B cell (primary cell): ENCODE results near the gene CCNL1. TPM values are rescaled to one million over a fixed set of nuclear protein-coding genes. Genes with fewer than 3 reads are reported as not detected.

Experiments used
- ATAC-seq: fragments of 200-7000 bp; cut with Tn5 transposase; one replicate; pipeline ENCODE4 v1.10.0; 2021; ENCODE audit warnings: low read depth, mild to moderate bottlenecking, moderate number of reproducible peaks, moderate library complexity
- CTCF ChIA-PET: fragments of 350-600 bp; sonication (Branson Sonifier 250); formaldehyde crosslinking; loops from one replicate; lab custom pipeline; 2021; ENCODE audit warnings: antibody characterized with exemption, inconsistent platforms; lab: Charles Lee
- POLR2A ChIA-PET: fragments of 350-600 bp; sonication (Branson Sonifier 250); formaldehyde crosslinking; loops from one replicate; lab custom pipeline; 2021; ENCODE audit warnings: antibody characterized with exemption; lab: Charles Lee
- DNase-seq: peaks from one replicate; pipeline ENCODE4 v3.0.0; 2013
- H2AFZ ChIP-seq: 2 replicates; pipeline ENCODE4 v1.6.1; 2012; ENCODE audit warnings: mild to moderate bottlenecking, low read depth, low read length; ENCODE audit not compliant: insufficient read depth, poor library complexity, severe bottlenecking
- H3K27ac ChIP-seq, 2 donors: 1 replicate in 1 of 2; 2 replicates in 1 of 2; pipeline ENCODE4 v1.5.1; 2012 to 2013; ENCODE audit warnings: low read length in 2 of 2, mild to moderate bottlenecking in 2 of 2, moderate library complexity in 1 of 2
- H3K27me3 ChIP-seq, 4 experiments: fragments of 200-600 bp in 1 of 4; sonication (generic) in 1 of 4; replicated peaks in 1 of 4; 1 replicate in 2 of 4; 2 replicates in 2 of 4; pipeline versions ENCODE4 v1.6.1 to v1.7.0; 2013 to 2016; ENCODE audit warnings: low read length in 3 of 4, mild to moderate bottlenecking in 2 of 4, mixed read lengths in 1 of 4, moderate library complexity in 1 of 4; ENCODE audit not compliant: insufficient read depth in 4 of 4, control insufficient read depth in 3 of 4; ENCODE audit errors: control extremely low read depth in 1 of 4
- H3K36me3 ChIP-seq, 2 experiments: replicated peaks in 1 of 2; 1 replicate in 1 of 2; 2 replicates in 1 of 2; pipeline versions ENCODE4 v1.6.1 to v1.7.1; 2013; ENCODE audit warnings: low read length in 1 of 2; ENCODE audit not compliant: insufficient read depth in 2 of 2, control insufficient read depth in 1 of 2; ENCODE audit errors: control extremely low read depth in 1 of 2, extremely low read depth in 1 of 2
- H3K4me1 ChIP-seq, 2 donors: fragments of 200-600 bp in 1 of 2; sonication (generic) in 1 of 2; 1 replicate in 1 of 2; 2 replicates in 1 of 2; pipeline versions ENCODE4 v1.5.1 to v1.6.1; 2013 to 2017; ENCODE audit warnings: low read length in 2 of 2; ENCODE audit not compliant: control insufficient read depth in 2 of 2, insufficient read depth in 2 of 2
- H3K4me2 ChIP-seq: replicated peaks from 2 replicates; pipeline ENCODE3; 2012; ENCODE audit warnings: mild to moderate bottlenecking, low read depth, low read length; ENCODE audit not compliant: poor library complexity, severe bottlenecking
- H3K4me3 ChIP-seq, 5 experiments: fragments of 200-600 bp in 1 of 5; sonication (generic) in 1 of 5; 1 replicate in 3 of 5; 2 replicates in 2 of 5; pipeline versions ENCODE4 v1.5.1 to v1.7.0; 2011 to 2016; ENCODE audit warnings: low read length in 4 of 5, mild to moderate bottlenecking in 4 of 5, low read depth in 2 of 5, control low read depth in 1 of 5, moderate library complexity in 1 of 5; ENCODE audit not compliant: insufficient read depth in 1 of 5; ENCODE audit errors: control extremely low read depth in 1 of 5, extremely low read depth in 1 of 5
- H3K79me2 ChIP-seq: fragments of 200-600 bp; sonication (generic); one replicate; pipeline ENCODE4 v1.6.0; 2016; ENCODE audit warnings: low read length; ENCODE audit not compliant: control insufficient read depth, insufficient read depth
- H3K9ac ChIP-seq: fragments of 200-600 bp; sonication (generic); 2 replicates; pipeline ENCODE4 v1.6.1; 2017; ENCODE audit warnings: mild to moderate bottlenecking, low read length, moderate library complexity
- H3K9me3 ChIP-seq, 3 donors: one replicate each; pipeline versions ENCODE4 v1.6.1 to v1.7.1; 2013; ENCODE audit warnings: low read length in 2 of 3; ENCODE audit not compliant: control insufficient read depth in 2 of 3, insufficient read depth in 1 of 3; ENCODE audit errors: control extremely low read depth in 1 of 3
- H4K20me1 ChIP-seq: 2 replicates; pipeline ENCODE4 v1.6.0; 2012; ENCODE audit warnings: mild to moderate bottlenecking, low read length; ENCODE audit not compliant: insufficient read depth, control insufficient read depth, poor library complexity, severe bottlenecking
- H3K27ac Mint-ChIP-seq: one replicate; pipeline ENCODE4 v1.8.0; 2021; ENCODE audit warnings: mixed read lengths
- H3K27me3 Mint-ChIP-seq: one replicate; pipeline ENCODE4 v1.8.0; 2021; ENCODE audit warnings: mixed read lengths
- H3K4me1 Mint-ChIP-seq: one replicate; pipeline ENCODE4 v1.8.0; 2021; ENCODE audit warnings: mixed read lengths
- H3K4me3 Mint-ChIP-seq: one replicate; pipeline ENCODE4 v1.8.0; 2021; ENCODE audit warnings: mixed read lengths
- H3K9me3 Mint-ChIP-seq: one replicate; pipeline ENCODE4 v1.8.0; 2022; ENCODE audit warnings: mixed read lengths; ENCODE audit not compliant: insufficient read depth
- CTCF ChIP-seq: fragments of 200-600 bp; IDR thresholded peaks from one replicate; pipeline ENCODE4 v1.8.0; 2022; ENCODE audit warnings: antibody characterized with exemption, mild to moderate bottlenecking
- EZH2 ChIP-seq: IDR thresholded peaks from 2 replicates; pipeline ENCODE4 v1.6.1; 2012; ENCODE audit warnings: borderline replicate concordance, low read depth, mild to moderate bottlenecking, moderate library complexity, low read length; ENCODE audit not compliant: insufficient read depth, poor library complexity, severe bottlenecking
- WGBS: methylation state at CpG from one replicate; pipeline ENCODE4 v1.1.5; 2013; ENCODE audit warnings: missing lambda C conversion rate; ENCODE audit not compliant: insufficient coverage; 5-methylcytosine and 5-hydroxymethylcytosine counted together
- intact Hi-C: fragments of 100-400 bp; cut with micrococcal nuclease; formaldehyde crosslinking; loops from one replicate; pipeline ENCODE4 v1.10.0; 2022
- polyA plus RNA-seq: library from polyadenylated mRNA; depleted of rRNA; stranded (reverse); fragments of >200 nt; gene quantifications from 2 replicates; pipeline ENCODE4 v1.2.3, GENCODE V29; 2012
- total RNA-seq, 2 donors: library from RNA; stranded (reverse); fragments of 120-200 nt in 1 of 2; gene quantifications; 1 replicate in 1 of 2; 2 replicates in 1 of 2; pipeline versions ENCODE4 v1.2.3 to v1.2.4, GENCODE V29; 2013 to 2022

The CCNL1 gene
- total and polyA plus RNA-seq, 2 donors (not counting 1 experiment from before 2014, with no cell fraction given): 322 to 655 TPM

GRCh38 chr3:157128771-157129681 is 30.9 kb downstream of the CCNL1 start:
- Histone ChIP-seq H4K20me1 (no peaks in the 10 kb centered on the region), H3K79me2 (no peaks in the 10 kb centered on the region), H2AFZ (peak overlapping the region; percentile 34), H3K9ac (no peak overlapping the region), H3K36me3 (no peaks in the 10 kb centered on the region), H3K4me1 (peaks cover 3 to 29% of the 10 kb centered on the region in 2 donors), H3K9me3 (no peaks in the 10 kb centered on the region), H3K27ac (no peak overlapping the region), H3K4me3 (no peak overlapping the region), H3K27me3 (no peaks in the 10 kb centered on the region), H3K4me2 (no peak overlapping the region)
- ChIA-PET POLR2A (no interaction called here), CTCF (interaction anchor here (2.1 to 3.8 kb wide), 2 partner anchors 9 to 979 kb away, joined by 7 to 45 read pairs; no protein-coding TSS in a partner anchor)
- peaks cover 25% of the 10 kb centered on the region for H3K4me1 Mint-ChIP-seq
- no peak for TF ChIP-seq EZH2
- TF ChIP-seq CTCF: no peak
- H3K27me3 Mint-ChIP-seq: no peaks in the 10 kb centered on the region
- intact Hi-C loops: no loop called here
- H3K9me3 Mint-ChIP-seq: no peaks in the 10 kb centered on the region
- DNase-seq: no peak
- 83% methylated on average over 6 of the region's 14 CpGs for WGBS
- peak; percentile 21 for ATAC-seq
- H3K27ac Mint-ChIP-seq: peak overlapping the region; percentile 63
- H3K4me3 Mint-ChIP-seq: no peak overlapping the region
